Panc1 (cell line): ENCODE results near the gene PXYLP1. TPM values are rescaled to one million over a fixed set of nuclear protein-coding genes. Genes with fewer than 3 reads are reported as not detected.
"Not testable (repeated sequence)": the region's sequence is repeated elsewhere in the genome, so short reads cannot be mapped to it uniquely, and the experiment has no call there.

Experiments
- ATAC-seq: fragments of 200-7000 bp; cut with Tn5 transposase; 2 replicates; pipeline ENCODE4 v1.9.1; 2020; ENCODE audit warnings: mild to moderate bottlenecking, moderate library complexity
- BruUV-seq: library from RNA; stranded (reverse); fragments of 400-500 nt; replicated peaks from 2 replicates; lab custom pipeline; 2021; lab: Mats Ljungman, UMichigan
- CTCF ChIA-PET: fragments of 300-600 bp; sonication (Branson Sonifier 250); formaldehyde crosslinking; loops from one replicate; lab custom pipeline; 2022; ENCODE audit warnings: antibody characterized with exemption; lab: Charles Lee
- POLR2A ChIA-PET: fragments of 300-600 bp; sonication (Branson Sonifier 250); formaldehyde crosslinking; loops from one replicate; lab custom pipeline; 2022; ENCODE audit warnings: antibody characterized with exemption; lab: Charles Lee
- DNase-seq: peaks from one replicate; pipeline ENCODE4 v3.0.0-alpha.2; 2010; ENCODE audit warnings: low read depth, low spot score
- H3K27ac ChIP-seq: 2 replicates; pipeline ENCODE4 v1.5.1; 2011; ENCODE audit warnings: mild to moderate bottlenecking, low read length, inconsistent platforms
- H3K27me3 ChIP-seq: fragments of 200-500 bp; sonication (Bioruptor generic); 2 replicates; pipeline ENCODE4 v1.6.0; 2014; ENCODE audit warnings: low read length, inconsistent platforms; ENCODE audit not compliant: control insufficient read depth, insufficient read depth
- H3K36me3 ChIP-seq: fragments of 200-500 bp; sonication (Bioruptor generic); 2 replicates; pipeline ENCODE4 v1.5.1; 2014; ENCODE audit warnings: inconsistent platforms, mild to moderate bottlenecking, low read length, moderate library complexity; ENCODE audit not compliant: control insufficient read depth, insufficient read depth
- H3K4me1 ChIP-seq: 2 replicates; pipeline ENCODE4 v1.5.1; 2011; ENCODE audit warnings: inconsistent platforms, mild to moderate bottlenecking, low read length, moderate library complexity; ENCODE audit not compliant: control insufficient read depth, insufficient read depth
- H3K4me3 ChIP-seq, 2 experiments: 2 replicates each; pipeline ENCODE4 v1.5.1; 2011 to 2012; ENCODE audit warnings: low read depth in 2 of 2, low read length in 2 of 2, mild to moderate bottlenecking in 2 of 2, inconsistent platforms in 1 of 2, moderate library complexity in 1 of 2
- H3K9me3 ChIP-seq: fragments of 200-500 bp; sonication (Bioruptor generic); 2 replicates; pipeline ENCODE4 v1.5.1; 2014; ENCODE audit warnings: low read depth, mild to moderate bottlenecking, inconsistent platforms, low read length, moderate library complexity; ENCODE audit not compliant: control insufficient read depth, insufficient read depth
- POLR2AphosphoS5 ChIP-seq: IDR thresholded peaks from 2 replicates; pipeline ENCODE4 v1.6.1; 2012; ENCODE audit warnings: mild to moderate bottlenecking, low read depth, low read length, moderate library complexity
- SIN3A ChIP-seq: IDR thresholded peaks from 2 replicates; pipeline ENCODE4 v1.6.1; 2012; ENCODE audit warnings: low read depth, mild to moderate bottlenecking, low read length, moderate library complexity, borderline replicate concordance; ENCODE audit not compliant: insufficient read depth
- TCF7L2 ChIP-seq: IDR thresholded peaks from 2 replicates; pipeline ENCODE4 v1.6.1; 2011; ENCODE audit warnings: mild to moderate bottlenecking, low read depth, low read length, inconsistent platforms
- in situ Hi-C: cut with HindIII; loops from 2 replicates; pipeline ENCODE4 v1.10.0; 2016; ENCODE audit warnings: low sequenced_read_pairs, low pct_unique_long_range_greater_than_20kb
- intact Hi-C: fragments of 100-400 bp; cut with micrococcal nuclease; formaldehyde crosslinking; loops from one replicate; pipeline ENCODE4 v1.10.0; 2022; ENCODE audit not compliant: unreplicated experiment
- total RNA-seq: library from RNA; stranded (reverse); gene quantifications from one replicate; pipeline ENCODE4 v1.2.1, GENCODE V29; 2021; ENCODE audit not compliant: unreplicated experiment
- TF ChIP-seq, protein P1 (sequence below): fragments of 450-650 bp; IDR thresholded peaks from 2 replicates; pipeline ENCODE4 v1.5.1; 2017; ENCODE audit warnings: mild to moderate bottlenecking
- TF ChIP-seq, protein P2 (sequence below), 2 experiments: IDR thresholded peaks; 2 replicates each; pipeline ENCODE4 v1.6.1; 2011 to 2012; ENCODE audit warnings: low read depth in 2 of 2, control low read depth in 1 of 2, low read length in 1 of 2, mild to moderate bottlenecking in 1 of 2, moderate library complexity in 1 of 2; ENCODE audit not compliant: insufficient read depth in 1 of 2

Gene PXYLP1
- total RNA-seq, 1 experiment from 2014 or later: 1.4 TPM

GRCh38 chr3:141203866-141204265 is 27.8 kb upstream of the PXYLP1 start:
- no TSS peak for BruUV-seq
- intact Hi-C loops: no loop called here
- DNase-seq (no peak), ATAC-seq (no peak)
- ChIA-PET CTCF (no interaction called here), POLR2A (no interaction called here)
- Histone ChIP-seq H3K27ac (no peak overlapping the region), H3K36me3 (no peaks in the 10 kb centered on the region), H3K4me3 (no peak overlapping the region), H3K9me3 (no peaks in the 10 kb centered on the region), H3K4me1 (no peaks in the 10 kb centered on the region), H3K27me3 (peaks cover 8% of the 10 kb centered on the region)
- TF ChIP-seq, protein P1, sequence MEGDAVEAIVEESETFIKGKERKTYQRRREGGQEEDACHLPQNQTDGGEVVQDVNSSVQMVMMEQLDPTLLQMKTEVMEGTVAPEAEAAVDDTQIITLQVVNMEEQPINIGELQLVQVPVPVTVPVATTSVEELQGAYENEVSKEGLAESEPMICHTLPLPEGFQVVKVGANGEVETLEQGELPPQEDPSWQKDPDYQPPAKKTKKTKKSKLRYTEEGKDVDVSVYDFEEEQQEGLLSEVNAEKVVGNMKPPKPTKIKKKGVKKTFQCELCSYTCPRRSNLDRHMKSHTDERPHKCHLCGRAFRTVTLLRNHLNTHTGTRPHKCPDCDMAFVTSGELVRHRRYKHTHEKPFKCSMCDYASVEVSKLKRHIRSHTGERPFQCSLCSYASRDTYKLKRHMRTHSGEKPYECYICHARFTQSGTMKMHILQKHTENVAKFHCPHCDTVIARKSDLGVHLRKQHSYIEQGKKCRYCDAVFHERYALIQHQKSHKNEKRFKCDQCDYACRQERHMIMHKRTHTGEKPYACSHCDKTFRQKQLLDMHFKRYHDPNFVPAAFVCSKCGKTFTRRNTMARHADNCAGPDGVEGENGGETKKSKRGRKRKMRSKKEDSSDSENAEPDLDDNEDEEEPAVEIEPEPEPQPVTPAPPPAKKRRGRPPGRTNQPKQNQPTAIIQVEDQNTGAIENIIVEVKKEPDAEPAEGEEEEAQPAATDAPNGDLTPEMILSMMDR: no peak
- TF ChIP-seq SIN3A (no peak), TCF7L2 (no peak), POLR2AphosphoS5 (no peak)
- TF ChIP-seq, protein P2, sequence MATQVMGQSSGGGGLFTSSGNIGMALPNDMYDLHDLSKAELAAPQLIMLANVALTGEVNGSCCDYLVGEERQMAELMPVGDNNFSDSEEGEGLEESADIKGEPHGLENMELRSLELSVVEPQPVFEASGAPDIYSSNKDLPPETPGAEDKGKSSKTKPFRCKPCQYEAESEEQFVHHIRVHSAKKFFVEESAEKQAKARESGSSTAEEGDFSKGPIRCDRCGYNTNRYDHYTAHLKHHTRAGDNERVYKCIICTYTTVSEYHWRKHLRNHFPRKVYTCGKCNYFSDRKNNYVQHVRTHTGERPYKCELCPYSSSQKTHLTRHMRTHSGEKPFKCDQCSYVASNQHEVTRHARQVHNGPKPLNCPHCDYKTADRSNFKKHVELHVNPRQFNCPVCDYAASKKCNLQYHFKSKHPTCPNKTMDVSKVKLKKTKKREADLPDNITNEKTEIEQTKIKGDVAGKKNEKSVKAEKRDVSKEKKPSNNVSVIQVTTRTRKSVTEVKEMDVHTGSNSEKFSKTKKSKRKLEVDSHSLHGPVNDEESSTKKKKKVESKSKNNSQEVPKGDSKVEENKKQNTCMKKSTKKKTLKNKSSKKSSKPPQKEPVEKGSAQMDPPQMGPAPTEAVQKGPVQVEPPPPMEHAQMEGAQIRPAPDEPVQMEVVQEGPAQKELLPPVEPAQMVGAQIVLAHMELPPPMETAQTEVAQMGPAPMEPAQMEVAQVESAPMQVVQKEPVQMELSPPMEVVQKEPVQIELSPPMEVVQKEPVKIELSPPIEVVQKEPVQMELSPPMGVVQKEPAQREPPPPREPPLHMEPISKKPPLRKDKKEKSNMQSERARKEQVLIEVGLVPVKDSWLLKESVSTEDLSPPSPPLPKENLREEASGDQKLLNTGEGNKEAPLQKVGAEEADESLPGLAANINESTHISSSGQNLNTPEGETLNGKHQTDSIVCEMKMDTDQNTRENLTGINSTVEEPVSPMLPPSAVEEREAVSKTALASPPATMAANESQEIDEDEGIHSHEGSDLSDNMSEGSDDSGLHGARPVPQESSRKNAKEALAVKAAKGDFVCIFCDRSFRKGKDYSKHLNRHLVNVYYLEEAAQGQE (IDR thresholded peaks at IDR 0.05; ENCODE audit: insufficient read depth in 1 of 2, low read depth in 2 of 2, low read length in 1 of 2): no peak
- in situ Hi-C loops: no loop called here

DNA sequence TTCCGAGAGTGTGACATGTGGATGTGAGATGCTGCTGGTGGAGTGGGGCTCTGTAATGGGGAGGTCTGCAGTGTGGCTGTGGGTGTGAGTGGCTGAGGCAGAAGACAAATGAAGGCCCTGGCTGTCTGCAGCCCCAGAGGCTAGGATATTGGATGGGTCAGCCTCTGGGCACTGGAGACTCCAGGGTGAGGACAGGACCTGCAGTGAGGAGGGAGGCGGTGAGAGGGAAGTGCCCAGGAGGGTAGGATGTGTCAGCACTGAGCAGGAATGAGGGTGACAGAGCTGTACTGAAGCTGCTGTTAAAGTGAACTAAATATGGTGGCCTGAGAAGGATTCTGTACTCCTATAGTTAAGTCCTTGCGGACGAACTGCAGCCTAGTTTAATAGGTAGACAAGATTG is 27.3 kb upstream of the PXYLP1 start:
- in situ Hi-C loops: no loop called here
- POLR2A ChIA-PET: no interaction called here
- intact Hi-C loops: no loop called here

GRCh38 chr3:141211306-141211705 is 20.3 kb upstream of the PXYLP1 start:
- BruUV-seq, CTCF ChIA-PET, H3K27me3 ChIP-seq, POLR2A ChIA-PET, H3K27ac ChIP-seq, H3K9me3 ChIP-seq, in situ Hi-C loops, ATAC-seq, DNase-seq, intact Hi-C loops, H3K4me1 ChIP-seq, H3K4me3 ChIP-seq, H3K36me3 ChIP-seq: not testable (repeated sequence)

More for the DNA sequence above, 27.3 kb upstream of the PXYLP1 start:
- Histone ChIP-seq H3K4me3 (no peak overlapping the region), H3K27ac (no peak overlapping the region), H3K27me3 (peaks cover 8% of the 10 kb centered on the region), H3K36me3 (no peaks in the 10 kb centered on the region), H3K4me1 (no peaks in the 10 kb centered on the region), H3K9me3 (no peaks in the 10 kb centered on the region)
- DNase-seq: no peak
- TF ChIP-seq, protein P2 (IDR thresholded peaks at IDR 0.05; ENCODE audit: insufficient read depth in 1 of 2, low read depth in 2 of 2, low read length in 1 of 2): no peak
- TF ChIP-seq TCF7L2 (no peak), SIN3A (no peak), POLR2AphosphoS5 (no peak)
- TF ChIP-seq, protein P1: no peak
- ATAC-seq: peak; percentile 45; the same call in 1 of the 2 replicates
- no TSS peak for BruUV-seq
- CTCF ChIA-PET: no interaction called here
